ENCODE measurements around the gene B4GALNT2.

B4GALNT2 gene

GRCh38 chr17:49148171-49148570 is 15.6 kb downstream of the B4GALNT2 start:
- H3K4ac ChIP-seq (ENCODE audit: low read depth, low read length) = no peak overlapping the region
- H3K4me3 ChIP-seq (ENCODE audit: low read depth, low read length) = no peak overlapping the region
- no peaks in the 10 kb centered on the region for H3K27me3 ChIP-seq (ENCODE audit: insufficient read depth, low read length)
- H2BK120ac ChIP-seq (ENCODE audit: insufficient read depth, low read length, poor library complexity) = no peak overlapping the region
- no peak overlapping the region for H2AK5ac ChIP-seq (ENCODE audit: low read length)
- H3K79me2 ChIP-seq (ENCODE audit: control insufficient read depth, insufficient read depth, low read length, poor library complexity) = no peaks in the 10 kb centered on the region
- H4K8ac ChIP-seq (ENCODE audit: low read depth, low read length) = no peak overlapping the region
- H3K23ac ChIP-seq (ENCODE audit: low read length) = no peak overlapping the region
- no peaks in the 10 kb centered on the region for H3K79me1 ChIP-seq (ENCODE audit: low read length)
- H3K27ac ChIP-seq (ENCODE audit: low read depth, low read length) = no peak overlapping the region
- no peak for DNase-seq
- no peak overlapping the region for H3K4me2 ChIP-seq (ENCODE audit: low read length)
- no peak overlapping the region for H3K9ac ChIP-seq (ENCODE audit: low read length)
- H2BK5ac ChIP-seq (ENCODE audit: low read depth, low read length, poor library complexity) = no peak overlapping the region
- no peaks in the 10 kb centered on the region for H3K36me3 ChIP-seq (ENCODE audit: control insufficient read depth in 1 of 2, insufficient read depth in 2 of 2, low read length in 2 of 2)
- no peak overlapping the region for H4K91ac ChIP-seq (ENCODE audit: low read depth, low read length)
- H3K4me1 ChIP-seq (ENCODE audit: control insufficient read depth in 1 of 2, insufficient read depth in 2 of 2, low read length in 2 of 2) = no peaks in the 10 kb centered on the region
- H2BK12ac ChIP-seq (ENCODE audit: low read length) = no peak overlapping the region
- WGBS (ENCODE audit: extremely low coverage, insufficient coverage, insufficient read length) = no CpG with 5 or more reads among the region's 6 CpGs
- no peak overlapping the region for H3K14ac ChIP-seq (ENCODE audit: low read length)
- H2AFZ ChIP-seq (ENCODE audit: insufficient read depth, low read length, poor library complexity) = no peak overlapping the region
- H3K9me3 ChIP-seq (ENCODE audit: insufficient read depth, low read depth, low read length) = no peaks in the 10 kb centered on the region
- no peak overlapping the region for H3K18ac ChIP-seq (ENCODE audit: low read length)
- H4K12ac ChIP-seq (ENCODE audit: low read depth, low read length) = no peak overlapping the region

GRCh38 chr17:49151996-49152395 is 19.4 kb downstream of the B4GALNT2 start:
- no peak overlapping the region for H3K4me2 ChIP-seq (ENCODE audit: low read length)
- no peak overlapping the region for H2AK5ac ChIP-seq (ENCODE audit: low read length)
- H3K27ac ChIP-seq (ENCODE audit: low read depth, low read length) = no peak overlapping the region
- no CpG with 5 or more reads among the region's 4 CpGs for WGBS (ENCODE audit: extremely low coverage, insufficient coverage, insufficient read length)
- peak; percentile 78 to 89 for DNase-seq
- no peak overlapping the region for H2BK5ac ChIP-seq (ENCODE audit: low read depth, low read length, poor library complexity)
- no peak overlapping the region for H3K4ac ChIP-seq (ENCODE audit: low read depth, low read length)
- no peak overlapping the region for H2AFZ ChIP-seq (ENCODE audit: insufficient read depth, low read length, poor library complexity)
- H3K9ac ChIP-seq (ENCODE audit: low read length) = no peak overlapping the region
- no peak overlapping the region for H3K23ac ChIP-seq (ENCODE audit: low read length)
- no peak overlapping the region for H2BK120ac ChIP-seq (ENCODE audit: insufficient read depth, low read length, poor library complexity)
- H3K27me3 ChIP-seq (ENCODE audit: insufficient read depth, low read length) = no peaks in the 10 kb centered on the region
- no peaks in the 10 kb centered on the region for H3K79me1 ChIP-seq (ENCODE audit: low read length)
- no peak overlapping the region for H3K18ac ChIP-seq (ENCODE audit: low read length)
- no peaks in the 10 kb centered on the region for H3K4me1 ChIP-seq (ENCODE audit: control insufficient read depth in 1 of 2, insufficient read depth in 2 of 2, low read length in 2 of 2)
- H3K36me3 ChIP-seq (ENCODE audit: control insufficient read depth in 1 of 2, insufficient read depth in 2 of 2, low read length in 2 of 2) = no peaks in the 10 kb centered on the region
- H2BK12ac ChIP-seq (ENCODE audit: low read length) = no peak overlapping the region
- no peak overlapping the region for H4K12ac ChIP-seq (ENCODE audit: low read depth, low read length)
- H3K14ac ChIP-seq (ENCODE audit: low read length) = no peak overlapping the region
- no peaks in the 10 kb centered on the region for H3K9me3 ChIP-seq (ENCODE audit: insufficient read depth, low read depth, low read length)
- H3K79me2 ChIP-seq (ENCODE audit: control insufficient read depth, insufficient read depth, low read length, poor library complexity) = no peaks in the 10 kb centered on the region
- no peak overlapping the region for H4K91ac ChIP-seq (ENCODE audit: low read depth, low read length)
- no peak overlapping the region for H4K8ac ChIP-seq (ENCODE audit: low read depth, low read length)
- no peak overlapping the region for H3K4me3 ChIP-seq (ENCODE audit: low read depth, low read length)

- Histone ChIP-seq H3K27me3 (ENCODE audit: insufficient read depth, low read length) (no peaks in the 10 kb centered on the region), H3K18ac (ENCODE audit: low read length) (no peak overlapping the region), H3K27ac (ENCODE audit: low read depth, low read length) (no peak overlapping the region), H4K8ac (ENCODE audit: low read depth, low read length) (no peak overlapping the region), H2BK5ac (ENCODE audit: low read depth, low read length, poor library complexity) (no peak overlapping the region), H2AK5ac (ENCODE audit: low read length) (no peak overlapping the region), H3K4me3 (ENCODE audit: low read depth, low read length) (no peak overlapping the region), H3K4me1 (ENCODE audit: control insufficient read depth in 1 of 2, insufficient read depth in 2 of 2, low read length in 2 of 2) (no peaks in the 10 kb centered on the region), H3K9ac (ENCODE audit: low read length) (no peak overlapping the region), H3K79me1 (ENCODE audit: low read length) (no peaks in the 10 kb centered on the region), H2AFZ (ENCODE audit: insufficient read depth, low read length, poor library complexity) (no peak overlapping the region), H3K9me3 (ENCODE audit: insufficient read depth, low read depth, low read length) (no peaks in the 10 kb centered on the region), H3K4ac (ENCODE audit: low read depth, low read length) (no peak overlapping the region), H3K36me3 (ENCODE audit: control insufficient read depth in 1 of 2, insufficient read depth in 2 of 2, low read length in 2 of 2) (no peaks in the 10 kb centered on the region), H4K91ac (ENCODE audit: low read depth, low read length) (no peak overlapping the region), H3K79me2 (ENCODE audit: control insufficient read depth, insufficient read depth, low read length, poor library complexity) (no peaks in the 10 kb centered on the region), H2BK120ac (ENCODE audit: insufficient read depth, low read length, poor library complexity) (no peak overlapping the region), H4K12ac (ENCODE audit: low read depth, low read length) (no peak overlapping the region), H3K23ac (ENCODE audit: low read length) (no peak overlapping the region), H2BK12ac (ENCODE audit: low read length) (no peak overlapping the region), H3K14ac (ENCODE audit: low read length) (no peak overlapping the region), H3K4me2 (ENCODE audit: low read length) (no peak overlapping the region)
- no CpG with 5 or more reads among the region's 11 CpGs for WGBS (ENCODE audit: extremely low coverage, insufficient coverage, insufficient read length)
- no peak for DNase-seq
Measured at GRCh38 chr17:49156256-49156655, 23.7 kb downstream of the B4GALNT2 start.

- no peak overlapping the region for H2BK120ac ChIP-seq (ENCODE audit: insufficient read depth, low read length, poor library complexity)
- H3K27ac ChIP-seq (ENCODE audit: low read depth, low read length) = no peak overlapping the region
Measured at GRCh38 chr17:49157784-49158183, 25.2 kb downstream of the B4GALNT2 start.

More at GRCh38 chr17:49157784-49158183, 25.2 kb downstream of the B4GALNT2 start:
- Histone ChIP-seq H3K79me2 (ENCODE audit: control insufficient read depth, insufficient read depth, low read length, poor library complexity) (no peaks in the 10 kb centered on the region), H2BK5ac (ENCODE audit: low read depth, low read length, poor library complexity) (no peak overlapping the region), H4K12ac (ENCODE audit: low read depth, low read length) (no peak overlapping the region), H3K4me3 (ENCODE audit: low read depth, low read length) (no peak overlapping the region), H3K4me1 (ENCODE audit: control insufficient read depth in 1 of 2, insufficient read depth in 2 of 2, low read length in 2 of 2) (no peaks in the 10 kb centered on the region), H3K27me3 (ENCODE audit: insufficient read depth, low read length) (no peaks in the 10 kb centered on the region), H3K23ac (ENCODE audit: low read length) (no peak overlapping the region), H3K36me3 (ENCODE audit: control insufficient read depth in 1 of 2, insufficient read depth in 2 of 2, low read length in 2 of 2) (no peaks in the 10 kb centered on the region), H2BK12ac (ENCODE audit: low read length) (no peak overlapping the region), H4K8ac (ENCODE audit: low read depth, low read length) (no peak overlapping the region), H4K91ac (ENCODE audit: low read depth, low read length) (no peak overlapping the region), H2AFZ (ENCODE audit: insufficient read depth, low read length, poor library complexity) (no peak overlapping the region), H2AK5ac (ENCODE audit: low read length) (no peak overlapping the region), H3K14ac (ENCODE audit: low read length) (no peak overlapping the region), H3K4me2 (ENCODE audit: low read length) (no peak overlapping the region), H3K9ac (ENCODE audit: low read length) (no peak overlapping the region), H3K4ac (ENCODE audit: low read depth, low read length) (no peak overlapping the region), H3K9me3 (ENCODE audit: insufficient read depth, low read depth, low read length) (no peaks in the 10 kb centered on the region), H3K18ac (ENCODE audit: low read length) (no peak overlapping the region), H3K79me1 (ENCODE audit: low read length) (no peaks in the 10 kb centered on the region)
- WGBS (ENCODE audit: extremely low coverage, insufficient coverage, insufficient read length) = no CpG with 5 or more reads among the region's 8 CpGs
- no peak for DNase-seq
